Measurements from ENCODE around the gene LSM6.

The LSM6 gene

DNA sequence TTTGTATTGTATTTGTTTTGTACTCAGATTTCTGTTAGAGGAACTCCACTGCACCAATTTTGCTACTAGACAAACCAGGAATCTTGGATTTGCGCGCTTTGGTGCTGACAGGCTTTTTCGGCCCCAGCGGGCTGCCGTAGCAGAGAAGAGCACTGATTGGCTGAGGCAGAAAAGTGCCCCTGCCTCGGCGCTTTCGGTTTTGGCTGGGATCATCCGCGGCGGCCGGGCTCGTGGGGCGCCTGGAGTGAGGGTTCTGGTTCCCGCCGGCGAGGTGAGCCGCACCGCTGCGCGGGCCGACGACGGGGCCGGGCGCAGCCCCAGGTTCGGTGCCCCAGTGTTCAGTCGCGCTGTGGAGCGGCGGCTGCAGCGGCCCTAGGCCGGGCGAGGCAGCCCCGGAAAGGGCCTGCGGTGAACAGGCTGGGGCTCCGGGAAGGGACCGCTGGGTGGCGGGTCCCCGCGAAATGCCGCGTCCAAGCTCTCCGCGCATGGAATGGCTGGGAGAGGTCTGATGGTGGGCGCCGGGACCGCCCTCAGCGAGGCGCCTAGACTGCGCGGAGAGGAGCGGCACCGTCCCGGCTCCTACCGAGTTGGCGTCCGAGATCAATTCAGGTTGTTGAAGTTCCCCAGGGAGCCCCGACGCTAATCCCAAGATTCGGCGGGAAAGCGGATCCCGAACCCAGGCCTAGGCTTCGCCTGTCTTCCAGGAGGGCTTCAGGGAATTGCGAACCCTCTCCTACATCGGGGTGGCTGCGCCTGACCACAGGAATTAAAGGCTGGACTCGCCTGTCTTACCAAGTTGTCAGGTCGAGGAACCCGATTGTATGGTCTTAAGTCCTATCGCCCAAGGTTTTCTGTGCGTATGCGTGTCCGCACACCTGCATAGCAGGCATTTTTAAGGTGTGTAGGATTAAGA lies at the start of gene LSM6:
Gene LSM6 (plus strand): TSS at position 178 of the 913 bp plus-strand sequence. CDS start 7,204 bp downstream, outside the sequence.
- H3K27me3 ChIP-seq (ENCODE audit: insufficient read depth, low read depth, severe bottlenecking): no peaks in the 10 kb centered on the region
- H3K27ac ChIP-seq: peak within 1 kb of the TSS; percentile 95
- H3K36me3 ChIP-seq: peaks cover 34% of the 10 kb centered on the region
- no peaks in the 10 kb centered on the region for H3K9me3 ChIP-seq (ENCODE audit: severe bottlenecking)
- TF ChIP-seq, protein P1, sequence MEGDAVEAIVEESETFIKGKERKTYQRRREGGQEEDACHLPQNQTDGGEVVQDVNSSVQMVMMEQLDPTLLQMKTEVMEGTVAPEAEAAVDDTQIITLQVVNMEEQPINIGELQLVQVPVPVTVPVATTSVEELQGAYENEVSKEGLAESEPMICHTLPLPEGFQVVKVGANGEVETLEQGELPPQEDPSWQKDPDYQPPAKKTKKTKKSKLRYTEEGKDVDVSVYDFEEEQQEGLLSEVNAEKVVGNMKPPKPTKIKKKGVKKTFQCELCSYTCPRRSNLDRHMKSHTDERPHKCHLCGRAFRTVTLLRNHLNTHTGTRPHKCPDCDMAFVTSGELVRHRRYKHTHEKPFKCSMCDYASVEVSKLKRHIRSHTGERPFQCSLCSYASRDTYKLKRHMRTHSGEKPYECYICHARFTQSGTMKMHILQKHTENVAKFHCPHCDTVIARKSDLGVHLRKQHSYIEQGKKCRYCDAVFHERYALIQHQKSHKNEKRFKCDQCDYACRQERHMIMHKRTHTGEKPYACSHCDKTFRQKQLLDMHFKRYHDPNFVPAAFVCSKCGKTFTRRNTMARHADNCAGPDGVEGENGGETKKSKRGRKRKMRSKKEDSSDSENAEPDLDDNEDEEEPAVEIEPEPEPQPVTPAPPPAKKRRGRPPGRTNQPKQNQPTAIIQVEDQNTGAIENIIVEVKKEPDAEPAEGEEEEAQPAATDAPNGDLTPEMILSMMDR (IDR thresholded peaks at IDR 0.05; ENCODE audit: low read depth, low read length): 0 out of 2 replicates have a peak, but pooled peaks have one; percentile 11
- H3K4me3 ChIP-seq (ENCODE audit: low read depth, low read length): peak within 1 kb of the TSS; percentile 77
- DNase-seq: peak; percentile 94

DNA sequence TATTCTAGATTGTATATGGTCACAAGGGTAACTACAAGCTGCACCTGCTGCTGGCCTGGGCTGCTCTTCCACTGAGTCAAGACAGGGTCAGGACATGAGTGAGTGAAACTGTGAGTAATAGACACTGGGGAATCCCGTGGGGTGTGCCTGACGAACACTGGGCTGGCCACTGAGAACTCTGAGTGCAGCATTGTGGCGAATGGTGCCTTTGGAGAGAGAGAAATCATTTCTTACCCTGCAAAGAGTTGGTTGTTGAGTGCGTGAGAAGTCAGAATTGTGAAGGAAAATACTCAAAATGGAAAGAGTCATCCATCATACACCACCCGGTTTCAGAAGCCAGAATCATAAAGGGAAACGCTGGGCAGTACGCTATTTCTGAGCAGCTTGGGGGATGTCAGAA lies 43.1 kb upstream of the LSM6 start:
- no peak overlapping the region for H3K4me3 ChIP-seq (ENCODE audit: low read depth, low read length)

DNA sequence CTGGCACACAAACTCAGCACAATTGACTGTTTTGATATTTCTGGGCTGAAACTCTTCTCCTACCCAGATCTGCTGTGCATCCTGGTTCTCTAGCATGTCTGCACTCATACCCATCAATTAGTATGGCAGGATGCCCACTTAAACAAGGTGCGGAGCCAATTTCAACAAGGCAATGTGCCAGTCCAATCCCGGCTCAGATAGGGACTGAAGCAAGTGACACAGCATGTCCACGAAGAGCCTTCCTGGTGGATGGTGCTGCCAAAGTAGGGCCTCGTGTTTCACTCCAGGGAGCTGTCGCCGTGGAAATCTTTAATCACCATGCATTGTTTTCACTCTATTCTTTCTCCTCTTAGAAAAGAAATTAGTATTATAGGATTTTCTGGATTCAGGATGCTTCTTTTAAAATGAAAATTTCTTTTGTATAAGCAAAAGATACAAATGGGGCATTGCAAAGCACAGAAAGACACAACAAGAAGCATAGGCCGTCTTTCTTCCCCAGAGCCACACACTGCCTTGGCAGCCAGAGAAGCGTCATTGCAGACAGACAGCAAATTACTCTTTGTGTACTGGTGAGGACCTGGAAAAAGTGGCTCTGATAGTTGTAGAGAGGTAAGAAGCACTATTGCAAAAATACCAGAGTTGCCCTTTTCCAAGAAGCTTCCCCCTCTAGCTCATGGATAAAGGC lies 40.6 kb upstream of the LSM6 start:
- Histone ChIP-seq H3K9me3 (ENCODE audit: severe bottlenecking) (no peaks in the 10 kb centered on the region), H3K36me3 (no peaks in the 10 kb centered on the region), H3K27ac (no peak overlapping the region), H3K4me3 (ENCODE audit: low read depth, low read length) (no peak overlapping the region), H3K27me3 (ENCODE audit: insufficient read depth, low read depth, severe bottlenecking) (no peaks in the 10 kb centered on the region)
- no peak for DNase-seq
- TF ChIP-seq, protein P1 (IDR thresholded peaks at IDR 0.05; ENCODE audit: low read depth, low read length): no peak

More for the DNA sequence above, 43.1 kb upstream of the LSM6 start:
- TF ChIP-seq, protein P1 (IDR thresholded peaks at IDR 0.05; ENCODE audit: low read depth, low read length): no peak
- Histone ChIP-seq H3K27me3 (ENCODE audit: insufficient read depth, low read depth, severe bottlenecking) (no peaks in the 10 kb centered on the region), H3K27ac (no peak overlapping the region), H3K36me3 (no peaks in the 10 kb centered on the region), H3K9me3 (ENCODE audit: severe bottlenecking) (no peaks in the 10 kb centered on the region)
- DNase-seq: no peak

DNA sequence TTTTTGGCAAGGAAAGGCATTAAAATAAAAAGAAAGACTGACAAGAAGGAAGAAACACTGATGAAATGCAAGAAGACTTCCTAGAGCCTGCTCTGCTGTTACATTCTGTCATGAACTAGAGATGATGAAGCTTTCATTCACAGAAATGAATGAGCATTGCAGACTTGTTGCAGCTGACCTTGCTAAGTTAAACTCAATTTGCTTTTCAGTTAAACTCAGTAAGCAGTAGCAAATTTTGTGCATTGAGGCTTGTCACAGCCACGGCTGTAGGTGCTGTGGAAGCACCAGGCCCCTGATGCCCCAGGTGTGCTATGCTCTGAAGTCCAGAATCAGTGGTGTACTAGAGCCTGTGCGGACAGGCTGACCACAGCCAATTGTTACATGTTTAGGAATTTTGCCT lies 39.6 kb upstream of the LSM6 start:
- no peaks in the 10 kb centered on the region for H3K36me3 ChIP-seq
- H3K9me3 ChIP-seq (ENCODE audit: severe bottlenecking): no peaks in the 10 kb centered on the region
- no peak overlapping the region for H3K4me3 ChIP-seq (ENCODE audit: low read depth, low read length)
- no peaks in the 10 kb centered on the region for H3K27me3 ChIP-seq (ENCODE audit: insufficient read depth, low read depth, severe bottlenecking)
- TF ChIP-seq, protein P1 (IDR thresholded peaks at IDR 0.05; ENCODE audit: low read depth, low read length): no peak
- DNase-seq: no peak
- no peak overlapping the region for H3K27ac ChIP-seq

DNA sequence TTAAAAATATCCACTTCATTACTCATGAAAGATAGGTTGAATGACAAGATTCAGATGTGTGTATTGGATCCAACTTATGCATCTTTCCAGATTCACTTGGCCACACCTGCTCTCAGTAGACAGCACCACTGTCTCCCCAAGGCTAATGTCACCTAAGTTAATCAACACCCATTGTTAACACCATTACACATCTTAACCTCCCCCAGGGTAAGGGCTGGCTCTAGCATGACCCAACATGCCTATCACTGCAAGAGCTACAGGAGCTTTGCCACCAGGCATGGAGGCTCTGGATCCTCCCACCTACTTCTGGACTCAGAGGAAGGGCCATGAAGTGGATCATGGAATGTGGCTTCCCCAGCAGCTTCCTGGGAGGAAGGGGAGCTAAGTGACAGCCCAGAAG lies 32.8 kb upstream of the LSM6 start:
- H3K27me3 ChIP-seq (ENCODE audit: insufficient read depth, low read depth, severe bottlenecking): no peaks in the 10 kb centered on the region
- no peak overlapping the region for H3K4me3 ChIP-seq (ENCODE audit: low read depth, low read length)
- no peaks in the 10 kb centered on the region for H3K36me3 ChIP-seq
- no peak for DNase-seq
- no peak overlapping the region for H3K27ac ChIP-seq
- TF ChIP-seq, protein P1 (IDR thresholded peaks at IDR 0.05; ENCODE audit: low read depth, low read length): no peak
- no peaks in the 10 kb centered on the region for H3K9me3 ChIP-seq (ENCODE audit: severe bottlenecking)

Measured in WERI-Rb-1 (cell line).